SK-N-SH (cell line): Measurements from ENCODE around the gene MRPL18. TPM values are rescaled to one million over a fixed set of nuclear protein-coding genes. Genes with fewer than 3 reads are reported as not detected.

Source experiments
- CTCF ChIA-PET: fragments of 300-600, 350-600 bp; formaldehyde crosslinking; extraction: SDS; loops from one replicate; lab custom pipeline; 2021; lab: Yijun Ruan, JAX
- POLR2A ChIA-PET: fragments of 350-600 bp; sonication (Branson Sonifier 250); formaldehyde crosslinking; extraction: SDS; loops from one replicate; lab custom pipeline; 2020; ENCODE audit warnings: antibody characterized with exemption, inconsistent platforms; lab: Yijun Ruan, JAX
- DNase-seq: peaks from one replicate; pipeline ENCODE4 v3.0.0; 2012
- H2AFZ ChIP-seq: fragments of 200-600 bp; sonication (generic); 2 replicates; pipeline ENCODE4 v1.8.1; 2016; ENCODE audit warnings: antibody characterized with exemption, mild to moderate bottlenecking, low read depth
- H3F3A ChIP-seq: fragments of 200-600 bp; sonication (generic); replicated peaks from 2 replicates; pipeline ENCODE3; 2016; ENCODE audit warnings: antibody characterized with exemption, mild to moderate bottlenecking; ENCODE audit not compliant: insufficient read depth
- H3K27ac ChIP-seq, 2 experiments: fragments of 200-500 bp in 1 of 2; fragments of 200-600 bp in 1 of 2; sonication (Bioruptor generic) in 1 of 2; sonication (generic), shearing (Covaris generic) in 1 of 2; 2 replicates each; pipeline versions ENCODE4 v1.5.1 to v1.6.1; 2014 to 2016; ENCODE audit warnings: low read depth in 2 of 2, inconsistent platforms in 1 of 2, low read length in 1 of 2, mild to moderate bottlenecking in 1 of 2, mixed read lengths in 1 of 2
- H3K27me3 ChIP-seq: fragments of 200-600 bp; sonication (generic), shearing (Covaris generic); 2 replicates; pipeline ENCODE4 v1.6.1; 2016; ENCODE audit warnings: mixed run types; ENCODE audit not compliant: insufficient read depth
- H3K36me3 ChIP-seq, 2 experiments: fragments of 200-500 bp in 1 of 2; fragments of 200-600 bp in 1 of 2; sonication (Bioruptor generic) in 1 of 2; sonication (generic) in 1 of 2; replicated peaks in 1 of 2; 2 replicates each; pipeline versions ENCODE3 to v1.5.1; 2014 to 2016; ENCODE audit warnings: low read length in 1 of 2, mild to moderate bottlenecking in 1 of 2; ENCODE audit not compliant: insufficient read depth in 2 of 2, control insufficient read depth in 1 of 2
- H3K4me1 ChIP-seq, 2 experiments: fragments of 200-500 bp in 1 of 2; fragments of 200-600 bp in 1 of 2; sonication (Bioruptor generic) in 1 of 2; sonication (generic), shearing (Covaris generic) in 1 of 2; 2 replicates each; pipeline versions ENCODE4 v1.5.1 to v1.6.1; 2014 to 2016; ENCODE audit warnings: low read depth in 1 of 2, low read length in 1 of 2, mixed run types in 1 of 2; ENCODE audit not compliant: insufficient read depth in 2 of 2, control insufficient read depth in 1 of 2
- H3K4me2 ChIP-seq: fragments of 200-600 bp; sonication (generic), shearing (Covaris generic); 2 replicates; pipeline ENCODE4 v1.6.1; 2017; ENCODE audit warnings: mixed run types
- H3K4me3 ChIP-seq, 2 experiments: fragments of 200-500 bp in 1 of 2; fragments of 200-600 bp in 1 of 2; sonication (Bioruptor generic) in 1 of 2; sonication (generic), shearing (Covaris generic) in 1 of 2; 2 replicates each; pipeline versions ENCODE4 v1.5.1 to v1.8.1; 2014 to 2016; ENCODE audit warnings: low read depth in 2 of 2, inconsistent platforms in 1 of 2, low read length in 1 of 2, mild to moderate bottlenecking in 1 of 2, mixed read lengths in 1 of 2, moderate library complexity in 1 of 2
- H3K79me2 ChIP-seq: fragments of 200-600 bp; sonication (generic); 2 replicates; pipeline ENCODE4 v1.8.1; 2017; ENCODE audit warnings: mild to moderate bottlenecking; ENCODE audit not compliant: insufficient read depth
- H3K9ac ChIP-seq: fragments of 200-600 bp; sonication (generic); 2 replicates; pipeline ENCODE4 v1.6.1; 2017; ENCODE audit warnings: mixed run types
- H3K9me2 ChIP-seq: fragments of 200-600 bp; sonication (generic); 2 replicates; pipeline ENCODE4 v1.6.1; 2017; ENCODE audit warnings: mixed run types
- H3K9me3 ChIP-seq: fragments of 200-600 bp; sonication (generic); 2 replicates; pipeline ENCODE4 v1.6.1; 2017; ENCODE audit warnings: mixed run types, mild to moderate bottlenecking, moderate library complexity
- H4K20me1 ChIP-seq: fragments of 200-600 bp; sonication (generic); 2 replicates; pipeline ENCODE4 v1.6.1; 2017; ENCODE audit warnings: mild to moderate bottlenecking, mixed run types; ENCODE audit not compliant: insufficient read depth
- CTCF ChIP-seq: fragments of 200-600 bp; sonication (generic); IDR thresholded peaks from 2 replicates; pipeline ENCODE4 v1.6.1; 2017; ENCODE audit warnings: antibody characterized with exemption, mild to moderate bottlenecking, moderate library complexity
- ELF1 ChIP-seq: IDR thresholded peaks from 2 replicates; pipeline ENCODE4 v1.4.0; 2012
- EP300 ChIP-seq, 2 experiments: IDR thresholded peaks; 2 replicates each; pipeline versions ENCODE4 v1.4.0 to v1.6.1; 2012; ENCODE audit warnings: borderline replicate concordance in 1 of 2, low read depth in 1 of 2, low read length in 1 of 2
- EZH2phosphoT487 ChIP-seq: fragments of 200-600 bp; sonication (generic); IDR thresholded peaks from 2 replicates; pipeline ENCODE4 v1.6.1; 2017; ENCODE audit warnings: low read depth, mixed run types, mild to moderate bottlenecking, antibody characterized with exemption, moderate library complexity, borderline replicate concordance
- FOSL2 ChIP-seq: IDR thresholded peaks from 2 replicates; pipeline ENCODE4 v1.4.0; 2012; ENCODE audit warnings: low read depth, mild to moderate bottlenecking, moderate library complexity, borderline replicate concordance
- GABPA ChIP-seq: IDR thresholded peaks from 2 replicates; pipeline ENCODE4 v1.4.0; 2012; ENCODE audit warnings: low read depth, mild to moderate bottlenecking
- GATA2 ChIP-seq: sonication (generic); formaldehyde crosslinking; IDR thresholded peaks from 2 replicates; pipeline ENCODE4 v1.5.0; 2020; ENCODE audit warnings: mild to moderate bottlenecking, missing genetic modification reagents
- IRF3 ChIP-seq: fragments of 150-350 bp; IDR thresholded peaks from 2 replicates; pipeline ENCODE4 v1.6.1; 2016; ENCODE audit warnings: mild to moderate bottlenecking, low read depth, low read length
- MAX ChIP-seq: IDR thresholded peaks from 2 replicates; pipeline ENCODE4 v1.4.0; 2012; ENCODE audit warnings: low read depth
- RCOR1 ChIP-seq: fragments of 150-350 bp; IDR thresholded peaks from 2 replicates; pipeline ENCODE4 v1.6.1; 2017; ENCODE audit warnings: antibody characterized with exemption, low read length
- RFX5 ChIP-seq: IDR thresholded peaks from 2 replicates; pipeline ENCODE4 v1.6.1; 2012; ENCODE audit warnings: mild to moderate bottlenecking, improper control_type of control experiment, low read length
- SIN3A ChIP-seq: IDR thresholded peaks from 2 replicates; pipeline ENCODE4 v1.6.1; 2012; ENCODE audit warnings: low read depth, mild to moderate bottlenecking, low read length, moderate library complexity, borderline replicate concordance
- SMC3 ChIP-seq: IDR thresholded peaks from 2 replicates; pipeline ENCODE4 v1.6.1; 2012; ENCODE audit warnings: low read depth, low read length, improper control_type of control experiment
- TCF12 ChIP-seq: IDR thresholded peaks from 2 replicates; pipeline ENCODE4 v1.4.0; 2012
- USF1 ChIP-seq: IDR thresholded peaks from 2 replicates; pipeline ENCODE4 v1.4.0; 2012; ENCODE audit warnings: low read depth, borderline replicate concordance
- USF2 ChIP-seq: fragments of 150-350 bp; IDR thresholded peaks from 2 replicates; pipeline ENCODE4 v1.6.1; 2017; ENCODE audit warnings: antibody characterized with exemption, low read length, low read depth, borderline replicate concordance
- WGBS: methylation state at CpG from one replicate; pipeline ENCODE4 v1.1.6; 2017; ENCODE audit warnings: low lambda C conversion rate; 5-methylcytosine and 5-hydroxymethylcytosine counted together
- polyA plus RNA-seq, 3 experiments: library from polyadenylated mRNA; depleted of rRNA; stranded (reverse); fragments of >200 nt; gene quantifications; 2 replicates each; pipeline ENCODE4 v1.2.3, GENCODE V29; 2012

Gene MRPL18
- polyA plus RNA-seq, 1 of the 3 experiments (the other 2 are of a cell fraction) = 84.4 TPM

GRCh38 chr6:159800141-159800865 is 10.0 kb downstream of the MRPL18 start, which contains the start of gene PNLDC1 (continued):
- no peak for TF ChIP-seq USF2
- no peak for TF ChIP-seq CTCF
- TF ChIP-seq, all 33 proteins: peak for 0

- H3K4me3 ChIP-seq = no peak overlapping the region
- no peak overlapping the region for H3K9ac ChIP-seq
- 95% methylated on average over 8 of the region's 8 CpGs for WGBS
- H3K27ac ChIP-seq = no peak overlapping the region
- no peak overlapping the region for H3K4me2 ChIP-seq
- no peaks in the 10 kb centered on the region for H4K20me1 ChIP-seq
- no peaks in the 10 kb centered on the region for H3K9me2 ChIP-seq
- no peak for TF ChIP-seq IRF3
- no peak for TF ChIP-seq GABPA
- no peak for TF ChIP-seq TCF12
- TF ChIP-seq ELF1 = no peak
- no peaks in the 10 kb centered on the region for H3K79me2 ChIP-seq
- peaks cover 16 to 23% of the 10 kb centered on the region in 2 experiments for H3K36me3 ChIP-seq
- peaks cover 8% of the 10 kb centered on the region for H3F3A ChIP-seq
- H3K27me3 ChIP-seq = no peaks in the 10 kb centered on the region
- DNase-seq = no peak
- POLR2A ChIA-PET = no interaction called here
- CTCF ChIA-PET = no interaction called here
- no peaks in the 10 kb centered on the region for H3K4me1 ChIP-seq
- no peaks in the 10 kb centered on the region for H3K9me3 ChIP-seq
- H2AFZ ChIP-seq = no peak overlapping the region
Observed at GRCh38 chr6:159801935-159802334, 11.7 kb downstream of the MRPL18 start.

GRCh38 chr6:159804504-159804903 is 14.2 kb downstream of the MRPL18 start:
- no peak overlapping the region for H3K4me2 ChIP-seq
- CTCF ChIA-PET = no interaction called here
- no peak for TF ChIP-seq IRF3
- TF ChIP-seq EP300 (IDR thresholded peaks at IDR 0.05; ENCODE audit: borderline replicate concordance in 1 of 2, low read depth in 1 of 2, low read length in 1 of 2) = no peak
- no peak for TF ChIP-seq GATA2 (CRISPR knock-in tag)
- no peak for TF ChIP-seq RCOR1
- no peak for TF ChIP-seq USF1
- no peak for TF ChIP-seq FOSL2
- TF ChIP-seq MAX = no peak
- TF ChIP-seq CTCF = no peak
- TF ChIP-seq RFX5 = no peak
- TF ChIP-seq SIN3A = no peak
- no peak for TF ChIP-seq SMC3
- TF ChIP-seq EZH2phosphoT487 = no peak

More at GRCh38 chr6:159804504-159804903, 14.2 kb downstream of the MRPL18 start:
- H3K4me3 ChIP-seq = no peak overlapping the region
- H3K9me2 ChIP-seq = no peaks in the 10 kb centered on the region
- no peaks in the 10 kb centered on the region for H3K4me1 ChIP-seq
- WGBS = 81% methylated on average over 10 of the region's 10 CpGs
- H4K20me1 ChIP-seq = no peaks in the 10 kb centered on the region
- no peaks in the 10 kb centered on the region for H3K27me3 ChIP-seq
- POLR2A ChIA-PET = no interaction called here
- H3K79me2 ChIP-seq = no peaks in the 10 kb centered on the region
- H3K36me3 ChIP-seq = peaks cover 0 to 2% of the 10 kb centered on the region in 2 experiments
- no peak overlapping the region for H3K9ac ChIP-seq
- H3K27ac ChIP-seq = no peak overlapping the region
- no peak overlapping the region for H2AFZ ChIP-seq
- DNase-seq = no peak
- H3F3A ChIP-seq = no peaks in the 10 kb centered on the region
- H3K9me3 ChIP-seq = no peaks in the 10 kb centered on the region
